Stimulated activated CD4-positive, alpha-beta T cell treated with anti-CD3 and anti-CD28 coated beads, Interleukin-1b, Interleukin-23, amount 100 ng/mL, for 24 hours (primary cell): ENCODE data around the gene NFATC2.

Experiments
- DNase-seq, 4 experiments: peaks; one replicate each; pipeline ENCODE4 v3.0.0-alpha.2; 2020; ENCODE audit warnings: low read depth in 4 of 4, low spot score in 1 of 4

The NFATC2 gene

DNA sequence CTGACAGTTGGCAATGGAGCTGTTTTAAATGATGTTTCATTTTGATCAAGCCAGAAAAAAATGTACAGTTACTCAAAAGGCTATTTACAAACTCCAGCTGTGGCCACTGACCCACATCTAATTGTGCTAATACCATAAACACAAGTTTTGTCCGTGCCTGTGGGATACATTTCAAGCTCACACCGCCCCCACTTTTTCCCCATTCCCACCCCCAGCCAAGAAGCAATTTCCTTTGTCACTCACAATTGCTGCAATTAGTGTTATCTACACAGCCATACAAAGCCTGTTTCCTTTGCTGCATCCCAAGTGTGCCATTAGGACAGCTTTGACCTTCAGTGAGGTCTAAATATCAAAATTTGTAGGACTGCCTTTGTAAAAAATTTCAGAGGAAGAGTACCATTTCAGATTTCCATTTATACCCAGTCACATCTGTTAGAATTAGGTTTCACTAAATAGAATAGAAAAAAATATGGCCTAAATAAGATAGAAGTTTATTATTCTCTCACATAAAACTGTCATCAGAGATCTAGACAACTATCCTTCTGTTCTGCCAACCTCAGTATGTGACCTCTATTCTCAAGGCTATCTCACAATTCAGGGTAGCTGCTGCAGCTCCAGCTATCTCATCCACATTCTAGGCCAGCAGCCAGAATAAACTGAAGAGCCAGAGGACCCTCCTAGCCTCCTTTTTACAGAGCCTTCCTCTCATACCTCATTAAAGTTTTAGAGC is 202.6 kb downstream of the NFATC2 start:
- no peak for DNase-seq

DNA sequence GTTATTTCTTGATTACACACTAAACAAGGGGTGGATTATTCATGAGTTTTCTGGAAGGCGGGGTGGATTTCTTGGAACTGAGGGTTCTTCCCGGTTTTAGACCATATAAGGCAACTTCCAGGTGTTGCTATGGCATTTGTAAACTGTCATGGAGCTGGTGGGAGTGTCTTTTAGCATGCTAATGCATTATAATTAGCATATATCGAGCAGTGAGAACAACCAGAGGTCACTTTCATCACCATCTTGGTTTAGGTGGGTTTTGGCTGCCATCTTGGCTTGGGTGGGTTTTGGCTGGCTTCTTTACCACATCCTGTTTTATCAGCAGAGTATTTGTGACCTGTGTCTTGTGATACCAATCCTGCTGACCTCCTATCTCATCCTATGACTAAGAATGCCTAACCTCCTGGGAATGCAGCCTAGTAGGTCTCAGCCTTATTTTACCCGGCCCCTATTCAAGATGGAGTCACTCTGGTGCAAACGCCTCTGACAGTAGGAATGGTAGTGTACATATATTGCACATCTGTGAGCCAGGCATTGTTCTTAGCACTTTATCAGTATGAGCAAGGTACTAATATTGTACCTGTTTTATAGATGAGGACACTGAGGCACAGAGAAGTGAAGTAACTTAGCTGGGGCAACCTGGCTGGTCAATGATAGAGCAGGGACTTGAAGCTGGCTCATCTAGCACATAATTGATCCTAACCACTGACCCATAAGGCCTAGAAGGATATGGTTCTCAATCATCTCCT is 203.7 kb downstream of the NFATC2 start:
- DNase-seq: no peak

GRCh38 chr20:51337126-51337805 is 205.3 kb downstream of the NFATC2 start:
- no peak for DNase-seq
